GM18508 (cell line): ENCODE measurements around the gene DNAJC22.
"Not testable (repeated sequence)": the region's sequence is repeated elsewhere in the genome, so short reads cannot be mapped to it uniquely, and the experiment has no call there.

ENCODE experiments used
- ATAC-seq: cut with Tn5 transposase; IDR thresholded peaks from one replicate; pipeline ENCODE4 v1.9.1; 2021; ENCODE audit warnings: moderate number of reproducible peaks; ENCODE audit not compliant: insufficient read depth, unreplicated experiment

The DNAJC22 gene

GRCh38 chr12:49330631-49331379 lies 15.9 kb upstream of the DNAJC22 start:
- no peak for ATAC-seq

- ATAC-seq: no peak
These were observed 15.1 kb upstream of the DNAJC22 start for GRCh38 chr12:49331380-49332222.

- ATAC-seq: no peak
These were observed 14.2 kb upstream of the DNAJC22 start for GRCh38 chr12:49332441-49332861.

- ATAC-seq: no peak
These were observed 13.8 kb upstream of the DNAJC22 start for GRCh38 chr12:49332891-49333371.

- not testable (repeated sequence) for ATAC-seq
These were observed 12.9 kb upstream of the DNAJC22 start for GRCh38 chr12:49333778-49334177.

GRCh38 chr12:49334226-49334625 lies 12.5 kb upstream of the DNAJC22 start:
- ATAC-seq: no peak

- ATAC-seq: no peak
These were observed 12.0 kb upstream of the DNAJC22 start for GRCh38 chr12:49334681-49335080.

GRCh38 chr12:49335118-49335954 lies 11.4 kb upstream of the DNAJC22 start:
- ATAC-seq: no peak

GRCh38 chr12:49335955-49336644 lies 10.6 kb upstream of the DNAJC22 start:
- no peak for ATAC-seq

GRCh38 chr12:49336645-49337584 lies 9.8 kb upstream of the DNAJC22 start, which contains the start of gene C1QL4:
C1QL4 (minus strand) TSS chr12:49337188; CDS start chr12:49336477, 711 bp downstream.
- ATAC-seq: no peak

GRCh38 chr12:49338830-49339463 lies 7.7 kb upstream of the DNAJC22 start:
- no peak for ATAC-seq

- no peak for ATAC-seq
These were observed 7.2 kb upstream of the DNAJC22 start for GRCh38 chr12:49339464-49339861.

- no peak for ATAC-seq
These were observed 6.4 kb upstream of the DNAJC22 start for GRCh38 chr12:49340095-49340870.

GRCh38 chr12:49340971-49341776 lies 5.5 kb upstream of the DNAJC22 start:
- no peak for ATAC-seq

GRCh38 chr12:49341777-49342065 lies 5.0 kb upstream of the DNAJC22 start:
- no peak for ATAC-seq

GRCh38 chr12:49342066-49342913 lies 4.4 kb upstream of the DNAJC22 start:
- no peak for ATAC-seq
